Measurements from ENCODE around the gene GRK1. TPM values are rescaled to one million over a fixed set of nuclear protein-coding genes. Genes with fewer than 3 reads are reported as not detected.
"Not testable (repeated sequence)": the region's sequence is repeated elsewhere in the genome, so short reads cannot be mapped to it uniquely, and the experiment has no call there.

GRK1 gene
- total and polyA plus RNA-seq, 11 donors = 0.08 to 1.3 (median 0.16) TPM; not detected in 3

DNA sequence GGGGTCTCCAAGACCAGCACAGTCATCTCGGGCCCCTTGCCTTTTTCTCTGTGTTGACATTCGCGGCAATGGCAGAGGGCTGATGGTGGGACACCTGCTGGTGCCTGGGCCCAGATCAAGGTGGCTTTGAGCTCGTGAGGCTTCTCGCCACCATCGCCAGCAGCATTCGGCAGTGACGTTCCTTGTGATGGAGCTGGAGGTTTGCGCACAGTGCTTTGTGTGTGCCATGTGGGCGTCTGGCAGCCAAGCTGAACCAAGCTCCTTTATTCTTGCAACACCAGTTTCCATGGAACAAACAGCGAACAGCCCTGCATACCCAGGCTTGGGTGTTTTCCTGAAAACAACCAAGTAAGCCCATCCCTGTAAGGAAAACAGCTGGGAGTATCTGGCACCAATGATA is 82.9 kb downstream of the GRK1 start:
- Histone ChIP-seq H3K27ac (no peak overlapping the region), H3K36me3 (no peaks in the 10 kb centered on the region), H3K4me3 (no peak overlapping the region), H3K27me3 (no peaks in the 10 kb centered on the region), H3K9me3 (no peaks in the 10 kb centered on the region), H3K4me1 (peaks cover 0 to 7% (median 0%) of the 10 kb centered on the region in 12 donors)
- DNase-seq = peak in 1 of 5 donors; percentile 25
- TF ChIP-seq POLR2A (IDR thresholded peaks at IDR 0.05) = no peak
- TF ChIP-seq, protein P1, sequence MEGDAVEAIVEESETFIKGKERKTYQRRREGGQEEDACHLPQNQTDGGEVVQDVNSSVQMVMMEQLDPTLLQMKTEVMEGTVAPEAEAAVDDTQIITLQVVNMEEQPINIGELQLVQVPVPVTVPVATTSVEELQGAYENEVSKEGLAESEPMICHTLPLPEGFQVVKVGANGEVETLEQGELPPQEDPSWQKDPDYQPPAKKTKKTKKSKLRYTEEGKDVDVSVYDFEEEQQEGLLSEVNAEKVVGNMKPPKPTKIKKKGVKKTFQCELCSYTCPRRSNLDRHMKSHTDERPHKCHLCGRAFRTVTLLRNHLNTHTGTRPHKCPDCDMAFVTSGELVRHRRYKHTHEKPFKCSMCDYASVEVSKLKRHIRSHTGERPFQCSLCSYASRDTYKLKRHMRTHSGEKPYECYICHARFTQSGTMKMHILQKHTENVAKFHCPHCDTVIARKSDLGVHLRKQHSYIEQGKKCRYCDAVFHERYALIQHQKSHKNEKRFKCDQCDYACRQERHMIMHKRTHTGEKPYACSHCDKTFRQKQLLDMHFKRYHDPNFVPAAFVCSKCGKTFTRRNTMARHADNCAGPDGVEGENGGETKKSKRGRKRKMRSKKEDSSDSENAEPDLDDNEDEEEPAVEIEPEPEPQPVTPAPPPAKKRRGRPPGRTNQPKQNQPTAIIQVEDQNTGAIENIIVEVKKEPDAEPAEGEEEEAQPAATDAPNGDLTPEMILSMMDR (IDR thresholded peaks at IDR 0.05) = no peak
- intact Hi-C loops (cut with DNase I) = no loop called here
- ATAC-seq = no peak
- 86 to 91% (median 89%) methylated on average over 8 to 11 of the region's 11 CpGs for WGBS, 4 donors

DNA sequence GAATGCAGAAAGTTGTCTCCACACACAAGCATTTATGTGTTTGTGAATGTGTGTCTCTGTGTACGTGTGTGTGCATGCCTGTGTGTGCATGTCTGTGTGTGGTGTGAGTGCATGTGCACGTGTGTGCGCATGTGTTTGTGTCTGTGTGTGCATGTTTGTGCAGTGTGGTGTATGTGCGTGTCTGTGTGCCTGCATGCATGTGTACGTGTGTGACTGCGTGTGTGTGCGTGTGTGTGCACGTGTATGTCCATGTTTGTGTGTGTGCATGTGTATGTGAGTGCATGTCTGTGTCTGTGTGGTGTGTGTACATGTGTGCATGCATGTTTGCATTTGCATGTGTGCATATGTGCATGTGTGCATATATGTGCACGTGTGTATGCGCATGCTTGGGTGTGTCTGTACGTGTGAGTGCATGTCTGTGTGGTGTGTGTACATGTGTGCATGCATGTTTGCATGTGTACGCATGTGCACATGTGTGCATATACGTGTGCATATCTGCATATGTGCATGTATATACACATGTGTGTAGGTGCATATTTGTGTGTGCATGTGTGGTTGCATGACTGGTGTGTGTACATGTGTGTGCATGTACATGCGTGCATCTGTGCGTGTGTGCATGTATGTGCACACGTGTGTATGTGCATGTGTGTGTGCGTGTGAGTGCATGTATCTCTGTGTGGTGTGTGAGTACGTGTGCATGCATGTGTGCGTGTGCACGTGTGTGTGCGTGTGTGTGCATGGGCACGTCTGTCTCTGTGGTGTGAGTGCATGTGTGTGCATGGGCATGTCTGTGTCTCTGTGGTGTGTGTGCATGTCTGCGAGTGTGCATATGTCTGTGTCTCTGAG is 83.8 kb downstream of the GRK1 start:
- Histone ChIP-seq H3K27ac (no peak overlapping the region), H3K9me3 (no peaks in the 10 kb centered on the region), H3K4me1 (peaks cover 0 to 7% (median 0%) of the 10 kb centered on the region in 12 donors), H3K4me3 (no peak overlapping the region), H3K27me3 (no peaks in the 10 kb centered on the region), H3K36me3 (no peaks in the 10 kb centered on the region)
- ATAC-seq = no peak
- 88 to 93% (median 92%) methylated on average over 23 of the region's 23 CpGs for WGBS, 4 donors
- intact Hi-C loops (cut with DNase I) = no loop called here
- TF ChIP-seq POLR2A (IDR thresholded peaks at IDR 0.05) = no peak
- TF ChIP-seq, protein P1 (IDR thresholded peaks at IDR 0.05) = no peak
- peak in 1 of 5 donors; percentile 26 for DNase-seq

DNA sequence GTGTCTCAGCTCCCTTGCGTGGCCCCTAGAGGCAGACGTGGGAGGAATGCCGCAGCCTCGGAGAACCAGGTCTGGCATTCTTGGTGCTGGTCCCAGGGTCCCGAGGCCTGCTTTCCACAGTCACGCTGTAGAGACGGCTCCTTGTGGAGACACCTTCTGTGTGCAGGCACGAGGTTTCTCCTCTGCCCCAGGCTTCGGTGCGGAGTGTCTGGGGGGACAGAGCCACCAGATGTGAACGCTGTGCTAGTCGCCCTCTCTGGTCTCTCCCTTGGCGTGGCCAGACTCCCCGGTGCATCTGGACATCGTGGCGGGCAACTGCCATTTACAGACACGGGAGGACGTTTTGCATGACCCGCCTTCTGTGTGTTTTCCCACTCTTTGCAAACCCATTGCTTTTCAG is 84.5 kb downstream of the GRK1 start:
- WGBS, 4 donors = 93 to 96% (median 95%) methylated on average over 16 to 19 of the region's 19 CpGs
- intact Hi-C loops (cut with DNase I) = no loop called here
- Histone ChIP-seq H3K27ac (no peak overlapping the region), H3K4me3 (no peak overlapping the region), H3K36me3 (no peaks in the 10 kb centered on the region), H3K4me1 (peaks cover 0 to 7% (median 0%) of the 10 kb centered on the region in 12 donors), H3K9me3 (no peaks in the 10 kb centered on the region), H3K27me3 (no peaks in the 10 kb centered on the region)
- no peak for TF ChIP-seq POLR2A (IDR thresholded peaks at IDR 0.05)
- TF ChIP-seq, protein P1 (IDR thresholded peaks at IDR 0.05) = no peak
- no peak for ATAC-seq
- peak in 1 of 5 donors; percentile 24 for DNase-seq

GRCh38 chr13:113752211-113752986 is 85.4 kb downstream of the GRK1 start:
- ATAC-seq; H3K27ac ChIP-seq; H3K36me3 ChIP-seq; H3K4me3 ChIP-seq; intact Hi-C loops (cut with DNase I); H3K27me3 ChIP-seq; H3K9me3 ChIP-seq; H3K4me1 ChIP-seq: not testable (repeated sequence)
- DNase-seq = peak in 1 of 5 donors; percentile 14
- WGBS, 4 donors = 92 to 96% (median 95%) methylated on average over 48 to 77 of the region's 78 CpGs

Measured in heart left ventricle (tissue), 16 donors.